Body of pancreas (tissue), 4 donors: ENCODE measurements around the gene FAM83E.

Experiments used
- CTCF ChIP-seq, 7 experiments: fragments of 450-650 bp in 4 of 7; fragments of 200-600 bp in 3 of 7; sonication (generic) in 3 of 7; IDR thresholded peaks; one replicate each; pipeline ENCODE4 v1.5.1; 2016 to 2019; ENCODE audit warnings: antibody characterized with exemption in 7 of 7
- POLR2A ChIP-seq, 3 donors: fragments of 450-650 bp; IDR thresholded peaks; one replicate each; pipeline ENCODE4 v1.6.1; 2016; ENCODE audit warnings: antibody characterized with exemption in 3 of 3, mild to moderate bottlenecking in 2 of 3

GRCh38 chr19:48619692-48620585 is 5.1 kb upstream of the FAM83E start:
- no peak for TF ChIP-seq POLR2A (IDR thresholded peaks at IDR 0.05)
- TF ChIP-seq CTCF (IDR thresholded peaks at IDR 0.05), result no peak
